Neuronal stem cell (in vitro differentiated cells): ENCODE results near the gene SULT1E1.

Source experiments
- DNase-seq: peaks from one replicate; pipeline ENCODE4 v3.0.0-alpha.2; 2013; ENCODE audit warnings: low spot score
- H2AFZ ChIP-seq: one replicate; pipeline ENCODE4 v1.6.1; 2013; ENCODE audit warnings: mild to moderate bottlenecking, low read length, inconsistent platforms
- H2AK5ac ChIP-seq: 2 replicates; pipeline ENCODE4 v1.6.1; 2013; ENCODE audit warnings: low read depth, mild to moderate bottlenecking, inconsistent platforms, low read length, moderate library complexity, mixed read lengths
- H2BK120ac ChIP-seq: 2 replicates; pipeline ENCODE4 v1.6.1; 2013; ENCODE audit warnings: low read depth, mild to moderate bottlenecking, inconsistent platforms, low read length, moderate library complexity, mixed read lengths
- H2BK12ac ChIP-seq: one replicate; pipeline ENCODE4 v1.6.1; 2013; ENCODE audit warnings: low read length, inconsistent platforms
- H2BK15ac ChIP-seq: 2 replicates; pipeline ENCODE4 v1.6.1; 2013; ENCODE audit warnings: mild to moderate bottlenecking, low read length, inconsistent platforms, mixed read lengths
- H2BK5ac ChIP-seq: one replicate; pipeline ENCODE4 v1.6.1; 2013; ENCODE audit warnings: inconsistent platforms, mild to moderate bottlenecking, low read length, moderate library complexity
- H3K14ac ChIP-seq: one replicate; pipeline ENCODE4 v1.6.1; 2013; ENCODE audit warnings: low read length, inconsistent platforms
- H3K18ac ChIP-seq: 2 replicates; pipeline ENCODE4 v1.6.1; 2013; ENCODE audit warnings: low read length, inconsistent platforms
- H3K23ac ChIP-seq: 2 replicates; pipeline ENCODE4 v1.6.1; 2013; ENCODE audit warnings: low read depth, mild to moderate bottlenecking, mixed read lengths, low read length, inconsistent platforms; ENCODE audit not compliant: poor library complexity
- H3K27ac ChIP-seq: replicated peaks from 3 replicates; pipeline ENCODE4 v1.5.1; 2013; ENCODE audit warnings: low read length, inconsistent platforms
- H3K27me3 ChIP-seq, 3 experiments: 2 replicates each; pipeline ENCODE4 v1.6.1; 2013; ENCODE audit warnings: low read length in 3 of 3, mild to moderate bottlenecking in 2 of 3, inconsistent platforms in 1 of 3, low read depth in 1 of 3, mixed read lengths in 1 of 3, moderate library complexity in 1 of 3; ENCODE audit not compliant: control insufficient read depth in 3 of 3, insufficient read depth in 3 of 3
- H3K36me3 ChIP-seq, 2 donors: replicated peaks in 1 of 2; 2 replicates each; pipeline ENCODE4 v1.6.1; 2013; ENCODE audit warnings: low read length in 2 of 2; ENCODE audit not compliant: control insufficient read depth in 2 of 2, insufficient read depth in 2 of 2
- H3K4ac ChIP-seq: 2 replicates; pipeline ENCODE4 v1.6.1; 2013; ENCODE audit warnings: inconsistent platforms, mild to moderate bottlenecking, low read length, moderate library complexity
- H3K4me1 ChIP-seq, 2 donors: 1 replicate in 1 of 2; 2 replicates in 1 of 2; pipeline ENCODE4 v1.6.1; 2013; ENCODE audit warnings: low read length in 2 of 2, low read depth in 1 of 2; ENCODE audit not compliant: control insufficient read depth in 2 of 2, insufficient read depth in 1 of 2
- H3K4me2 ChIP-seq: one replicate; pipeline ENCODE4 v1.6.1; 2013; ENCODE audit warnings: mild to moderate bottlenecking, low read length, inconsistent platforms; ENCODE audit not compliant: insufficient read depth, poor library complexity, severe bottlenecking
- H3K4me3 ChIP-seq, 2 donors: 2 replicates each; pipeline ENCODE4 v1.5.1; 2013; ENCODE audit warnings: low read length in 2 of 2, mild to moderate bottlenecking in 2 of 2, inconsistent platforms in 1 of 2, moderate library complexity in 1 of 2
- H3K79me1 ChIP-seq: one replicate; pipeline ENCODE4 v1.6.1; 2013; ENCODE audit warnings: low read depth, mild to moderate bottlenecking, inconsistent platforms, low read length, moderate library complexity
- H3K9ac ChIP-seq: one replicate; pipeline ENCODE4 v1.6.1; 2013; ENCODE audit warnings: mild to moderate bottlenecking, low read depth, low read length, inconsistent platforms; ENCODE audit not compliant: poor library complexity
- H3K9me3 ChIP-seq, 2 donors: replicated peaks in 1 of 2; 2 replicates each; pipeline versions ENCODE3 to v1.6.1; 2013; ENCODE audit warnings: low read length in 2 of 2, mild to moderate bottlenecking in 2 of 2, inconsistent platforms in 1 of 2, low read depth in 1 of 2, mixed read lengths in 1 of 2, moderate library complexity in 1 of 2; ENCODE audit not compliant: control insufficient read depth in 2 of 2, insufficient read depth in 1 of 2
- H4K8ac ChIP-seq: one replicate; pipeline ENCODE4 v1.6.1; 2013; ENCODE audit warnings: low read depth, mild to moderate bottlenecking, inconsistent platforms, low read length, moderate library complexity
- H4K91ac ChIP-seq: one replicate; pipeline ENCODE4 v1.6.1; 2013; ENCODE audit warnings: low read length, low read depth, mild to moderate bottlenecking, inconsistent platforms; ENCODE audit not compliant: poor library complexity
- WGBS, 2 donors: extraction: QIAGEN DNeasy Blood & Tissue Kit; methylation state at CpG; one replicate each; pipeline ENCODE4 v1.1.7; 2013; ENCODE audit warnings: missing lambda C conversion rate in 2 of 2, mixed read lengths in 1 of 2; ENCODE audit not compliant: insufficient read length in 2 of 2, insufficient replicate concordance in 1 of 2; ENCODE audit errors: extremely low coverage in 2 of 2; 5-methylcytosine and 5-hydroxymethylcytosine counted together

SULT1E1 gene

DNA sequence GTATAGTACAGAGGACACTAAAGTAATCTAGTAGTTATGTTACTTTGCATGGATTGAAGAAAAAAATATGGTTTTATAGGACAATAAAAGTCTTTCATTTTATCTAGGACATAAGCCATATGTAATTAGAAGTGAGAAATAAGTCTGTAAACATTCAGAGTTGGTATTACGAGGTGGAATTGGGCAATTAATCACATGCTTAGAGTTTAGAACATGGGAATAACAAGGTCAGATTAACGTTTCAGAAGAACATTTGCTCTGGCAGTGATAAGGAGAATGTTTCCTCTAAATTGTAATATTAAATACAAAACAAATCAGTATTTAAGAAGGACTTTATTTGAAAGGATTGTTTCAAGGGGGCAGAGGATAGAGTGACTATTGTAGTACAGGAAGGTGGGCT is 15.6 kb upstream of the SULT1E1 start:
- H3K27ac ChIP-seq = no peak overlapping the region

DNA sequence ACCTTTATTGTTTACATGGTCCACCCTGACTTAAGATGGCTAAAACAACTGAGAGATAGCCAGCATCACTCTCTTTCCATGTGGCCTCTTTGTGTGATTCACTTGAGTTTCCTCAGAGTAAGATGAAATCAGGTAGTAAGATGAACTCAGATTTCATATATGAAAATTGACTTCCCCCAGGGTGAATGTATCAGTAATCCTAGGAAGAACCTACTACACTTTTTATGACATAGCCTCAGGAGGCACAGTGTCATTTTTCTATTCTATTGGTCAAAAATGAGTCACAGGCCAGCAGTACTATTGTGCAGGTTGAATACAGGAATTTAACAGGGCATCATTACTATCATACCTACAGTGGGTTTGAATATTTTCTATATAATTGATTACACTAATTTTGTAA is 14.6 kb upstream of the SULT1E1 start:
- Histone ChIP-seq H3K4me1 (no peaks in the 10 kb centered on the region), H3K79me1 (no peaks in the 10 kb centered on the region), H4K91ac (no peak overlapping the region), H3K27ac (no peak overlapping the region), H2BK15ac (no peak overlapping the region), H4K8ac (no peak overlapping the region), H3K18ac (no peak overlapping the region), H3K4ac (no peak overlapping the region), H3K27me3 (no peaks in the 10 kb centered on the region), H3K9me3 (no peaks in the 10 kb centered on the region), H3K4me2 (no peak overlapping the region), H2BK12ac (no peak overlapping the region), H3K14ac (no peak overlapping the region), H3K9ac (no peak overlapping the region), H3K36me3 (no peaks in the 10 kb centered on the region), H2AFZ (no peak overlapping the region), H2AK5ac (no peak overlapping the region), H2BK5ac (no peak overlapping the region), H2BK120ac (no peak overlapping the region), H3K23ac (no peak overlapping the region), H3K4me3 (no peak overlapping the region)
- no peak for DNase-seq

More for the DNA sequence above, 15.6 kb upstream of the SULT1E1 start:
- Histone ChIP-seq H3K36me3 (no peaks in the 10 kb centered on the region), H2BK120ac (no peak overlapping the region), H2BK12ac (no peak overlapping the region), H3K14ac (no peak overlapping the region), H3K23ac (no peak overlapping the region), H2BK15ac (no peak overlapping the region), H3K4me1 (no peaks in the 10 kb centered on the region), H3K18ac (no peak overlapping the region), H3K4ac (no peak overlapping the region), H2AK5ac (no peak overlapping the region), H3K27me3 (no peaks in the 10 kb centered on the region), H4K8ac (no peak overlapping the region), H4K91ac (no peak overlapping the region), H2BK5ac (no peak overlapping the region), H3K4me2 (no peak overlapping the region), H3K9me3 (no peaks in the 10 kb centered on the region), H3K9ac (no peak overlapping the region), H2AFZ (no peak overlapping the region), H3K4me3 (no peak overlapping the region), H3K79me1 (no peaks in the 10 kb centered on the region)
- DNase-seq = no peak
- WGBS, 2 donors = no CpG with 5 or more reads among the region's 2 CpGs

DNA sequence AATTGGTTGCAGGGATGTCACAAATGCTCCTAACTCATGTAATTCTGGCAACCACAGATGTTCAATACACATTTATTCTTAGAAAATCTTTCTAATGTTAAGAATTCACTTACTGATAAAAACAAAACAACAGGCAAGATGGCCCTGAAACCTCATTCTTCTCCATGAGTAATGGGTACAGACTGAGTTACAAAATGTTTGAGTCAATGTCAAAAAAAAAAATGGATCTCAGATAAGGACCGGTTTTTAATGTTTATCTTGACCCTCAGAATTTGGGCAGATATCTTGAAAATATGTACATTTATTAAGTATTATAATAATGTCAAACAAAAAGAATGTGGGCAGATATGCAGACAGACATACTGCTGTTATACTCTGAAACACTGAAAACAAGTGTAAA is 1.8 kb upstream of the SULT1E1 start:
- Histone ChIP-seq H3K27ac (no peak overlapping the region), H2BK15ac (no peak overlapping the region), H4K8ac (no peak overlapping the region), H3K79me1 (no peaks in the 10 kb centered on the region), H3K23ac (no peak overlapping the region), H2BK12ac (no peak overlapping the region), H2BK5ac (no peak overlapping the region), H3K4me1 (no peaks in the 10 kb centered on the region), H3K4me2 (no peak overlapping the region), H3K9ac (no peak overlapping the region), H3K14ac (no peak overlapping the region), H2BK120ac (no peak overlapping the region), H3K27me3 (no peaks in the 10 kb centered on the region), H2AFZ (no peak overlapping the region), H3K9me3 (no peaks in the 10 kb centered on the region), H3K18ac (no peak overlapping the region), H3K4ac (no peak overlapping the region), H4K91ac (no peak overlapping the region), H3K4me3 (no peak overlapping the region), H2AK5ac (no peak overlapping the region), H3K36me3 (no peaks in the 10 kb centered on the region)
- no CpG with 5 or more reads among the region's 1 CpG for WGBS, 2 donors
- no peak for DNase-seq

DNA sequence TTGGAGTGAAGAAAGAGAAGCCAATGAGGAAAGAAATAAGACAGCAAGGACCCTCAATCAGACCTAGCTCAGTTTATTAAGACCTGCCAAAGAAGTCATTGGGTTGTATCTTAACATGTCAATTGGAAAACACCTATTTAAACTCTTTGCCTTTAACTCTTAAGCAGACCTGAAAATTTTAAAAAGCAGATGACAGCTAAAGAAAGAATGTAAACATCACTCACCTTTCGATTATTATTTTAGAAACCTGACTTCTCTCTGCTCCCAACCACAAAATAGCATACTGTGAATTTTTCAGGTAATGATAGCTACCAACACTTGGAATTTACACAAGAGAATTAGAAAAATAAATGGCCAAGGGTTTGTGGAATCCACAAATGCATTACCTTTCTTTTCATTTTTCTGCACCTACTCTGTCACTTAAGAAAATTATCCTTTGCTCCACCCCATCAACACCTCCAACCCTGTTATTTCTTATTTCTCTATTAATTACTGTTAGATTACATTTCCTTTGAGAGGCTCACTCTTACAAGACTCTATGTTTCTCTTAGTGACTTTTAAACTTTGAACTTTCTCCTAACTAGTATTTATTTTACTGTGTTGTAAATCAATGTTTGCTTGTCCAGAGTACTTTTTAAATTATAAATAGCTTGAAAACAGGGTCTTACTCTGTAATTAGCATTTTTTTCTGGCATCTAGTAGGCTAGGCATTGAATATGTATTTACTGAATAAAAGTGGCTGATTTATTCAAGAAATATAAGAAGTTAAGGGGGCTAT is 765 bp upstream of the SULT1E1 start:
- H3K4me3 ChIP-seq = no peak overlapping the region
- H4K91ac ChIP-seq = no peak overlapping the region
- no peak overlapping the region for H3K23ac ChIP-seq
- H3K4ac ChIP-seq = no peak overlapping the region
- H3K27me3 ChIP-seq = no peaks in the 10 kb centered on the region
- H4K8ac ChIP-seq = no peak overlapping the region
- no peak overlapping the region for H2BK5ac ChIP-seq
- no peak overlapping the region for H3K4me2 ChIP-seq
- no peak overlapping the region for H2BK15ac ChIP-seq
- no peaks in the 10 kb centered on the region for H3K9me3 ChIP-seq
- no peak overlapping the region for H2BK120ac ChIP-seq
- no peaks in the 10 kb centered on the region for H3K36me3 ChIP-seq
- H3K14ac ChIP-seq = no peak overlapping the region
- no peak overlapping the region for H3K9ac ChIP-seq
- DNase-seq = no peak
- no peak overlapping the region for H2BK12ac ChIP-seq
- H3K79me1 ChIP-seq = no peaks in the 10 kb centered on the region
- WGBS, 2 donors = no CpG with 5 or more reads among the region's 1 CpG
- no peak overlapping the region for H3K27ac ChIP-seq
- no peak overlapping the region for H2AFZ ChIP-seq
- no peak overlapping the region for H2AK5ac ChIP-seq
- no peak overlapping the region for H3K18ac ChIP-seq
- no peaks in the 10 kb centered on the region for H3K4me1 ChIP-seq
